SKM-1 treated with dmso at 0.1 percent for 144 hours (cell line): ENCODE data around the gene ASF1B.
A peak's percentile ranks its signal among the peaks of the same experiment; 100 is the strongest.

ENCODE experiments used
- DNase-seq: peaks from one replicate; lab custom pipeline; 2025; ENCODE audit not compliant: unreplicated experiment; lab: John Stamatoyannopoulos, UW

The ASF1B gene

GRCh38 chr19:14088634-14089411 lies 47.6 kb downstream of the ASF1B start:
- DNase-seq = no peak

GRCh38 chr19:14086098-14086497 lies 50.3 kb downstream of the ASF1B start:
- DNase-seq = no peak

GRCh38 chr19:14085309-14085995 lies 50.9 kb downstream of the ASF1B start, which contains the start of gene C19orf67:
TSS of gene C19orf67 (minus strand) at chr19:14085783. CDS start at chr19:14085627, 156 bp downstream.
- no peak for DNase-seq

- no peak for DNase-seq
These were observed 53.8 kb downstream of the ASF1B start for GRCh38 chr19:14082675-14082960.

GRCh38 chr19:14081797-14082674 lies 54.4 kb downstream of the ASF1B start:
- no peak for DNase-seq

- peak; percentile 99 for DNase-seq
These were observed 55.2 kb downstream of the ASF1B start for GRCh38 chr19:14080887-14081796.

GRCh38 chr19:14078411-14078810 lies 58.0 kb downstream of the ASF1B start:
- DNase-seq = no peak

- no peak for DNase-seq
These were observed 62.2 kb downstream of the ASF1B start for GRCh38 chr19:14073925-14074838.

- peak; percentile 80 for DNase-seq
These were observed 63.0 kb downstream of the ASF1B start for GRCh38 chr19:14073261-14073924.

GRCh38 chr19:14072535-14073260 lies 63.7 kb downstream of the ASF1B start, which contains the start of gene MISP3:
TSS of gene MISP3 (plus strand) at chr19:14072786. CDS start at chr19:14073310, 524 bp downstream.
- no peak for DNase-seq

- DNase-seq = no peak
These were observed 65.9 kb downstream of the ASF1B start for GRCh38 chr19:14070268-14071050.
